ENCODE data around the gene CUBN.

Gene CUBN

DNA sequence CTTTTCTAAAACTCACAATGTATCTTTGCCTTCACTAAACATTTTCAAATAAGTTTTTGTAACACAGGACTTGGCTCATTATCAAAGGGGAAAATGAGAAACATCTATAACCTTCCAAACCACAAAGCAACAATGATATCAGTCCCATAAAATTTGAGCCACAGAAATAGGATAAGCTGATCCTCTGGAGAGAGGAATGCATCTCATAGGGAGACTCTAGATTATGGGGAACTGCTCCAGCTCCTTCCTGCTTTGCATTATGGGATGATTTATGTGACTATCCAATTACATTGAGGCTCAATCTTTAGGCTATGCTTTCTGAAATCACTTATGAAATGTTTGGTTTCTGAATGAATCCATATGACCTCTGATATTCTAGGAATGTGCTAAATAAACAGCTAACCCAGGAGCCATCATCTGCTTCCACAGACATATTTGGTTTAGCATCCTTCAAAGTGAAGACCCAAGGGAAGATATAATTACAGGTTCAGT is 70.4 kb downstream of the CUBN start (continued):
- TF ChIP-seq SP3 (tag by site-specific recombination; IDR thresholded peaks at IDR 0.05), result peak; percentile 47; the same call in 1 of the 2 replicates
- TF ChIP-seq, protein P1, sequence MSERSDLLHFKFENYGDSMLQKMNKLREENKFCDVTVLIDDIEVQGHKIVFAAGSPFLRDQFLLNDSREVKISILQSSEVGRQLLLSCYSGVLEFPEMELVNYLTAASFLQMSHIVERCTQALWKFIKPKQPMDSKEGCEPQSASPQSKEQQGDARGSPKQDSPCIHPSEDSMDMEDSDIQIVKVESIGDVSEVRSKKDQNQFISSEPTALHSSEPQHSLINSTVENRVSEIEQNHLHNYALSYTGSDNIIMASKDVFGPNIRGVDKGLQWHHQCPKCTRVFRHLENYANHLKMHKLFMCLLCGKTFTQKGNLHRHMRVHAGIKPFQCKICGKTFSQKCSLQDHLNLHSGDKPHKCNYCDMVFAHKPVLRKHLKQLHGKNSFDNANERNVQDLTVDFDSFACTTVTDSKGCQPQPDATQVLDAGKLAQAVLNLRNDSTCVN (tag by site-specific recombination; optimal IDR thresholded peaks at IDR 0.05), result no peak
- TF ChIP-seq ZNF211 (tag by site-specific recombination; IDR thresholded peaks at IDR 0.05; ENCODE audit: low read depth), result no peak
- no peak for TF ChIP-seq YY2 (tag by site-specific recombination; IDR thresholded peaks at IDR 0.05)
- TF ChIP-seq ZNF560 (tag by site-specific recombination; IDR thresholded peaks at IDR 0.05; ENCODE audit: borderline replicate concordance), result no peak
- TF ChIP-seq, protein P2, sequence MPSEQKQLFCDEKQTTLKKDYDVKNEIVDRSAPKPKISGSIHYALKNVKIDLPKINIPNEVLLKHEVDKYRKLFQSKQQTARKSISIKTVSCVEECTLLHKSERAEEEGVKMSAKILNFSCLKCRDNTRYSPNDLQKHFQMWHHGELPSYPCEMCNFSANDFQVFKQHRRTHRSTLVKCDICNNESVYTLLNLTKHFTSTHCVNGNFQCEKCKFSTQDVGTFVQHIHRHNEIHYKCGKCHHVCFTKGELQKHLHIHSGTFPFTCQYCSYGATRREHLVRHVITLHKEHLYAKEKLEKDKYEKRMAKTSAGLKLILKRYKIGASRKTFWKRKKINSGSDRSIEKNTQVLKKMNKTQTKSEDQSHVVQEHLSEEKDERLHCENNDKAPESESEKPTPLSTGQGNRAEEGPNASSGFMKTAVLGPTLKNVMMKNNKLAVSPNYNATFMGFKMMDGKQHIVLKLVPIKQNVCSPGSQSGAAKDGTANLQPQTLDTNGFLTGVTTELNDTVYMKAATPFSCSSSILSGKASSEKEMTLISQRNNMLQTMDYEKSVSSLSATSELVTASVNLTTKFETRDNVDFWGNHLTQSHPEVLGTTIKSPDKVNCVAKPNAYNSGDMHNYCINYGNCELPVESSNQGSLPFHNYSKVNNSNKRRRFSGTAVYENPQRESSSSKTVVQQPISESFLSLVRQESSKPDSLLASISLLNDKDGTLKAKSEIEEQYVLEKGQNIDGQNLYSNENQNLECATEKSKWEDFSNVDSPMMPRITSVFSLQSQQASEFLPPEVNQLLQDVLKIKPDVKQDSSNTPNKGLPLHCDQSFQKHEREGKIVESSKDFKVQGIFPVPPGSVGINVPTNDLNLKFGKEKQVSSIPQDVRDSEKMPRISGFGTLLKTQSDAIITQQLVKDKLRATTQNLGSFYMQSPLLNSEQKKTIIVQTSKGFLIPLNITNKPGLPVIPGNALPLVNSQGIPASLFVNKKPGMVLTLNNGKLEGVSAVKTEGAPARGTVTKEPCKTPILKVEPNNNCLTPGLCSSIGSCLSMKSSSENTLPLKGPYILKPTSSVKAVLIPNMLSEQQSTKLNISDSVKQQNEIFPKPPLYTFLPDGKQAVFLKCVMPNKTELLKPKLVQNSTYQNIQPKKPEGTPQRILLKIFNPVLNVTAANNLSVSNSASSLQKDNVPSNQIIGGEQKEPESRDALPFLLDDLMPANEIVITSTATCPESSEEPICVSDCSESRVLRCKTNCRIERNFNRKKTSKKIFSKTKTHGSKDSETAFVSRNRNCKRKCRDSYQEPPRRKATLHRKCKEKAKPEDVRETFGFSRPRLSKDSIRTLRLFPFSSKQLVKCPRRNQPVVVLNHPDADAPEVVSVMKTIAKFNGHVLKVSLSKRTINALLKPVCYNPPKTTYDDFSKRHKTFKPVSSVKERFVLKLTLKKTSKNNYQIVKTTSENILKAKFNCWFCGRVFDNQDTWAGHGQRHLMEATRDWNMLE (tag by site-specific recombination; conservative IDR thresholded peaks at IDR 0.05; ENCODE audit: low read depth), result peak; percentile 40; the same call in 1 of the 2 replicates
- TF ChIP-seq, protein P3, sequence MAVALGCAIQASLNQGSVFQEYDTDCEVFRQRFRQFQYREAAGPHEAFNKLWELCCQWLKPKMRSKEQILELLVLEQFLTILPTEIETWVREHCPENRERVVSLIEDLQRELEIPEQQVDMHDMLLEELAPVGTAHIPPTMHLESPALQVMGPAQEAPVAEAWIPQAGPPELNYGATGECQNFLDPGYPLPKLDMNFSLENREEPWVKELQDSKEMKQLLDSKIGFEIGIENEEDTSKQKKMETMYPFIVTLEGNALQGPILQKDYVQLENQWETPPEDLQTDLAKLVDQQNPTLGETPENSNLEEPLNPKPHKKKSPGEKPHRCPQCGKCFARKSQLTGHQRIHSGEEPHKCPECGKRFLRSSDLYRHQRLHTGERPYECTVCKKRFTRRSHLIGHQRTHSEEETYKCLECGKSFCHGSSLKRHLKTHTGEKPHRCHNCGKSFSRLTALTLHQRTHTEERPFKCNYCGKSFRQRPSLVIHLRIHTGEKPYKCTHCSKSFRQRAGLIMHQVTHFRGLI (tag by site-specific recombination; IDR thresholded peaks at IDR 0.05), result no peak
- no peak for TF ChIP-seq ZNF169 (tag by site-specific recombination; IDR thresholded peaks at IDR 0.05)
- no peak for TF ChIP-seq ZNF114 (tag by site-specific recombination; IDR thresholded peaks at IDR 0.05)
- TF ChIP-seq SCRT2 (tag by site-specific recombination; IDR thresholded peaks at IDR 0.05), result peak; percentile 47; the same call in 1 of the 2 replicates
- TF ChIP-seq, protein P4, sequence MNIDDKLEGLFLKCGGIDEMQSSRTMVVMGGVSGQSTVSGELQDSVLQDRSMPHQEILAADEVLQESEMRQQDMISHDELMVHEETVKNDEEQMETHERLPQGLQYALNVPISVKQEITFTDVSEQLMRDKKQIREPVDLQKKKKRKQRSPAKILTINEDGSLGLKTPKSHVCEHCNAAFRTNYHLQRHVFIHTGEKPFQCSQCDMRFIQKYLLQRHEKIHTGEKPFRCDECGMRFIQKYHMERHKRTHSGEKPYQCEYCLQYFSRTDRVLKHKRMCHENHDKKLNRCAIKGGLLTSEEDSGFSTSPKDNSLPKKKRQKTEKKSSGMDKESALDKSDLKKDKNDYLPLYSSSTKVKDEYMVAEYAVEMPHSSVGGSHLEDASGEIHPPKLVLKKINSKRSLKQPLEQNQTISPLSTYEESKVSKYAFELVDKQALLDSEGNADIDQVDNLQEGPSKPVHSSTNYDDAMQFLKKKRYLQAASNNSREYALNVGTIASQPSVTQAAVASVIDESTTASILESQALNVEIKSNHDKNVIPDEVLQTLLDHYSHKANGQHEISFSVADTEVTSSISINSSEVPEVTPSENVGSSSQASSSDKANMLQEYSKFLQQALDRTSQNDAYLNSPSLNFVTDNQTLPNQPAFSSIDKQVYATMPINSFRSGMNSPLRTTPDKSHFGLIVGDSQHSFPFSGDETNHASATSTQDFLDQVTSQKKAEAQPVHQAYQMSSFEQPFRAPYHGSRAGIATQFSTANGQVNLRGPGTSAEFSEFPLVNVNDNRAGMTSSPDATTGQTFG (tag by site-specific recombination; IDR thresholded peaks at IDR 0.05; ENCODE audit: borderline replicate concordance), result no peak
- TF ChIP-seq ZNF549 (tag by site-specific recombination; IDR thresholded peaks at IDR 0.05), result no peak
- no peak; the same call in 1 of the 2 replicates for TF ChIP-seq YY1 (tag by site-specific recombination; IDR thresholded peaks at IDR 0.05)
- TF ChIP-seq ZNF132 (tag by site-specific recombination; IDR thresholded peaks at IDR 0.05; ENCODE audit: borderline replicate concordance), result no peak
- TF ChIP-seq ZEB2 (tag by site-specific recombination; IDR thresholded peaks at IDR 0.05), result peak; percentile 97
- TF ChIP-seq ZNF24 (tag by site-specific recombination; IDR thresholded peaks at IDR 0.05), result peak; percentile 97
- TF ChIP-seq ZNF433 (tag by site-specific recombination; IDR thresholded peaks at IDR 0.05; ENCODE audit: low read depth), result no peak
- 0 out of 2 replicates have a peak, but pooled peaks have one; percentile 18 for TF ChIP-seq KLF16 (tag by site-specific recombination; IDR thresholded peaks at IDR 0.05)
- TF ChIP-seq, protein P5, sequence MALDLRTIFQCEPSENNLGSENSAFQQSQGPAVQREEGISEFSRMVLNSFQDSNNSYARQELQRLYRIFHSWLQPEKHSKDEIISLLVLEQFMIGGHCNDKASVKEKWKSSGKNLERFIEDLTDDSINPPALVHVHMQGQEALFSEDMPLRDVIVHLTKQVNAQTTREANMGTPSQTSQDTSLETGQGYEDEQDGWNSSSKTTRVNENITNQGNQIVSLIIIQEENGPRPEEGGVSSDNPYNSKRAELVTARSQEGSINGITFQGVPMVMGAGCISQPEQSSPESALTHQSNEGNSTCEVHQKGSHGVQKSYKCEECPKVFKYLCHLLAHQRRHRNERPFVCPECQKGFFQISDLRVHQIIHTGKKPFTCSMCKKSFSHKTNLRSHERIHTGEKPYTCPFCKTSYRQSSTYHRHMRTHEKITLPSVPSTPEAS (tag by site-specific recombination; IDR thresholded peaks at IDR 0.05), result peak; percentile 20; the same call in 1 of the 2 replicates
- TF ChIP-seq, protein P6, sequence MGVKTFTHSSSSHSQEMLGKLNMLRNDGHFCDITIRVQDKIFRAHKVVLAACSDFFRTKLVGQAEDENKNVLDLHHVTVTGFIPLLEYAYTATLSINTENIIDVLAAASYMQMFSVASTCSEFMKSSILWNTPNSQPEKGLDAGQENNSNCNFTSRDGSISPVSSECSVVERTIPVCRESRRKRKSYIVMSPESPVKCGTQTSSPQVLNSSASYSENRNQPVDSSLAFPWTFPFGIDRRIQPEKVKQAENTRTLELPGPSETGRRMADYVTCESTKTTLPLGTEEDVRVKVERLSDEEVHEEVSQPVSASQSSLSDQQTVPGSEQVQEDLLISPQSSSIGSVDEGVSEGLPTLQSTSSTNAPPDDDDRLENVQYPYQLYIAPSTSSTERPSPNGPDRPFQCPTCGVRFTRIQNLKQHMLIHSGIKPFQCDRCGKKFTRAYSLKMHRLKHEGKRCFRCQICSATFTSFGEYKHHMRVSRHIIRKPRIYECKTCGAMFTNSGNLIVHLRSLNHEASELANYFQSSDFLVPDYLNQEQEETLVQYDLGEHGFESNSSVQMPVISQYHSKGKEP (tag by site-specific recombination; IDR thresholded peaks at IDR 0.05), result peak; percentile 92
- TF ChIP-seq KLF10 (tag by site-specific recombination; IDR thresholded peaks at IDR 0.05), result peak; percentile 85
- TF ChIP-seq WT1 (tag by site-specific recombination; IDR thresholded peaks at IDR 0.05), result peak; percentile 68; the same call in 1 of the 2 replicates
